ENCODE results near the gene YTHDF1. TPM values are rescaled to one million over a fixed set of nuclear protein-coding genes. Genes with fewer than 3 reads are reported as not detected.

Gene YTHDF1
- total and polyA plus RNA-seq, 2 of the 8 experiments (the other 6 are each of a cell fraction or from before 2014, with no cell fraction given) = 32.8 to 66.0 TPM

DNA sequence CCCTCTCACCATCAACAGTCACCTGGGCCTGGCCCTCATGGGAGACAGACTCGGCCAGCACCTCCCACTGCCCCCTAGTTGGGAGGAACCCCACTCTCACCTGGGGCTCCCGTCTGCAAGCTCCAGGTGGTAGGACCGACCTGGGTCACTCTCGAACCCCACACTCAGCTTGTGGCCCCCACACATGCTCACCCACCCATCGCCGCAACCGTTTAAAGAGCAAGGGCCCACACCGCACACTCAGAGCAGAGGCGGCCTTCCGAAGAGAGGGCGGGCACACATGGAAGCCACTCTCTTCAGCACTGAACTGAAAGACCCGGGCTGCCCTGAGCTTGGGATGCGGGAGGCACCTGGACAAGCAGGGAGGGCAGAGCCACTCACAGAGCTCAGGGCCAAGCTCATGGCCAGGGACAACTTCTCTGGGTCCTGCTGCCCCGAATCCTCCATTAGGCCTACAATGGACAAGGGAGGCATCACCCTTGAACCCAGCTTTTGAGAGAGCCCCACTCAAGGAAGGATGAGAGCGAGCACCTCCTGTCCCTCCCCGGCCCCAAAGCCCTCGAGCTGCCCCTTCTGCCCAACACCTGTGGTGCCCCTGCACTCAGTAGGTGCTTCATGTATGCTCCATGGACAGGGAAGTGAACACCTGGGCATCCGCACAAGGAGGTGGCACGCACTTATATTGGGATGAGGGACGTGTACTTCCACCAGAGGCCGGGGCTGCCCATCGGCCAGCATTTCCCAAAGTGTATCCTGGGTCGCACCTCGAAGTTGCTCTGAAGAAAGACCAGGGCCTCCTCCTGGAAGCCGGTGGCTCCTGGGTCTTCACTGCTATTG is 50.4 kb downstream of the YTHDF1 start:
- Histone ChIP-seq H3K36me3 (ENCODE audit: control insufficient read depth in 2 of 4, insufficient read depth in 4 of 4, low read length in 3 of 4) (no peaks in the 10 kb centered on the region), H4K5ac (ENCODE audit: insufficient read length, low read depth, low read length) (no peak overlapping the region), H3K18ac (ENCODE audit: extremely low read depth, low read length) (no peak overlapping the region), H3K9ac (replicated peaks in 1 of 4; ENCODE audit: extremely low read depth in 1 of 4, low read depth in 3 of 4, low read length in 3 of 4) (no peak overlapping the region), H3K4me1 (replicated peaks in 1 of 4; ENCODE audit: control insufficient read depth in 3 of 4, insufficient read depth in 4 of 4, low read length in 3 of 4) (peaks cover 0 to 11% (median 6%) of the 10 kb centered on the region in 4 experiments; a peak in 5 of 7 replicates), H2BK12ac (ENCODE audit: low read depth, low read length) (no peak overlapping the region), H4K8ac (ENCODE audit: extremely low read depth, insufficient read depth, low read length) (no peak overlapping the region), H2AK5ac (ENCODE audit: low read depth, low read length) (no peak overlapping the region), H3K79me1 (ENCODE audit: low read depth, low read length) (no peaks in the 10 kb centered on the region), H3K9me3 (ENCODE audit: insufficient read depth in 2 of 2, low read depth in 1 of 2, low read length in 1 of 2) (no peaks in the 10 kb centered on the region), H3K56ac (replicated peaks; ENCODE audit: insufficient read length, low read depth, low read length) (no peak overlapping the region), H3K23me2 (ENCODE audit: low read depth, low read length) (no peaks in the 10 kb centered on the region), H2BK15ac (ENCODE audit: low read length) (no peak overlapping the region), H3K27me3 (replicated peaks in 1 of 4; ENCODE audit: control insufficient read depth in 3 of 4, extremely low read depth in 1 of 4, insufficient read depth in 3 of 4, low read length in 3 of 4) (no peaks in the 10 kb centered on the region; a peak in 2 of 7 replicates), H2BK120ac (replicated peaks; ENCODE audit: low read depth, low read length) (no peak overlapping the region), H3K4ac (replicated peaks; ENCODE audit: insufficient read length, low read depth, low read length) (no peak overlapping the region), H2AFZ (ENCODE audit: low read length) (no peak overlapping the region), H2BK20ac (ENCODE audit: low read length) (no peak overlapping the region), H3K79me2 (ENCODE audit: control insufficient read depth in 1 of 2, insufficient read depth in 2 of 2, low read length in 2 of 2) (no peaks in the 10 kb centered on the region), H3K4me3 (ENCODE audit: extremely low read depth in 1 of 4, insufficient read depth in 2 of 4, low read depth in 3 of 4, low read length in 4 of 4) (no peak overlapping the region), H3K14ac (ENCODE audit: insufficient read length) (no peak overlapping the region), H2BK5ac (ENCODE audit: low read depth, low read length) (no peak overlapping the region), H3K23ac (ENCODE audit: insufficient read length) (no peak overlapping the region), H3K4me2 (ENCODE audit: insufficient read depth in 1 of 2, low read depth in 2 of 2, low read length in 2 of 2) (no peak overlapping the region), H3K27ac (ENCODE audit: low read depth, low read length) (no peak overlapping the region), H4K20me1 (replicated peaks in 1 of 2; ENCODE audit: control insufficient read depth in 1 of 2, insufficient read depth in 2 of 2, low read length in 2 of 2) (no peaks in the 10 kb centered on the region), H4K91ac (replicated peaks; ENCODE audit: insufficient read length, low read length) (no peak overlapping the region)
- POLR2A ChIA-PET (ENCODE audit: partially characterized antibody) = interaction anchor here (0.9 to 3.0 kb wide), 3 partner anchors 12 to 62 kb away, joined by 3 to 11 read pairs (median 6); no protein-coding TSS in a partner anchor
- CTCF ChIA-PET (ENCODE audit: partially characterized antibody) = interaction anchor here (1.1 to 1.7 kb wide), 4 partner anchors 10 to 110 kb away, joined by 3 read pairs; no protein-coding TSS in a partner anchor
- WGBS, 2 experiments (ENCODE audit: extremely low coverage in 1 of 2, insufficient coverage in 1 of 2, insufficient read length in 1 of 2, insufficient replicate concordance in 2 of 2, low coverage in 1 of 2, low lambda C conversion rate in 2 of 2, missing lambda C conversion rate in 1 of 2) = 88% methylated on average over 24 of the region's 25 CpGs; no CpG with 5 or more reads in 1 of the 2 experiments
- no peak for FAIRE-seq
- no peak for DNase-seq (ENCODE audit: low read depth in 1 of 2, low spot score in 2 of 2)
- TF ChIP-seq USF2 (IDR thresholded peaks at IDR 0.05; ENCODE audit: low read length) = no peak

Measured in H1 (cell line).